SW480 (cell line): ENCODE measurements around the gene ZBTB44.

Experiments used
- DNase-seq: peaks from one replicate; pipeline ENCODE4 v3.0.0-alpha.2; 2016; ENCODE audit warnings: low spot score

The ZBTB44 gene

DNA sequence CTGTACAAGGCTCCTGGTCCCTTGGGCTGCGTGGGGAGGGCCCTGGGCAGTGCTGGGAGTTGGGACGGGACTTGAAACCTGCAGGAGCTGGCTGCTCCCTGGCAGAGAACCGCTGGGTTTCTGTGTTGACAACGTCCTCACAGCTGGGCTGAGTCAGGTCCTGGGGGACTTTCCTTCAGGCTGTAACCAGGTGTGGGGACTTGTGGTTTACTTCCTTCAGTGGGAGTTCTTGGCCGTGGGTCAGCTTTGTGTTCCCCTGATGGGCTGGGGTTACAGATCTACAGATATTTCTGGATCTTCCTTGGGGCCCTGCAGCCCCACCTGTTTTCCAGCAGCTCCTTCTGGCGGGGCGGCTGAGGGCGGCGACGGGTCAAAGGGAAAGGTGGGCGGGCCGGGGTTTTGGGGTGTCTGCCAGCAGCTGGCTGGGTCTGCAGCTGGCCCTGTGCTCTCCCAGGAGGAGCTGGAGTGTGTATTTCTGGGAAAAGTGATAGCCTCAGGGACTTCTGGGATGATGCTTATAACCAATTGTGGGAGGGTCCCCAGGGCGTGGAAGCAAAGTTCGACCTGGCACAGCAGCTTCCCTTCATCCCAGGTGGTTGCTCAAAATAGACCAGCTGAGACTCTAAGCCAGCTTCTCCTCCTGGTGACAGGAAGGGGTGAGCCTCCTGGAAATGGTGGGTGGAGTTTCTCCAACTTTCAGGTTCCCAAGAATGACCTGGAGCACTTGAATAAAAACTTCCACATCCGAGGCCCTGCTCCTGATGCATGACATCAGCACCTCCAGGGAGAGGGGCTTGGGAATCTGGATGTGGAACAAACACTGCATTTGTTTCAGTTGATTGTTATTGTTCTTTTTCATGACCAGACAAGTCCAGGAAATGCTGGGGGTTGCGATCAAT lies 136.0 kb downstream of the ZBTB44 start:
- DNase-seq = no peak

DNA sequence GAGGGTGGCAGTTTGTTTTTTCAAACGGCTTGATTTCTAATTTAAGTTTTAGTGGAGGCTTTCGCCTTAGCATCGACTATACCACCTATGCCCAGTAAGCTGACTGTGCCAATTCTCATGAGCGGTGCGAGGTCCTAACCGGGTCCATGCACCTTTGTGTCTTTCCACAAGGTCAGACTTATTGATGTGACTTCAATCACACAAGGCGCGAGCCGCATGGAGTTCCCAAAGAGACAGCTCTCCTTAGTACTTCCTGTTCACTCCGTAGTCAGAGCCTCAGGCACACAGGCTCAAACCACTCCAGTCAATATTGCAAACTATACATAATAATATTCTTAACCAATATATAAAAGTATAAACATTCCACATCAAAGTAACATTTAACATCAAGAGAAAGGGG lies 136.9 kb downstream of the ZBTB44 start:
- peak; percentile 46 for DNase-seq
